GM19238 (cell line): ENCODE data around the gene TRIM41.
"Not testable (repeated sequence)": the region's sequence is repeated elsewhere in the genome, so short reads cannot be mapped to it uniquely, and the experiment has no call there.

Source experiments
- DNase-seq: peaks from one replicate; pipeline ENCODE4 v3.0.0; 2011; ENCODE audit warnings: low spot score; ENCODE audit not compliant: insufficient read length

The TRIM41 gene

DNA sequence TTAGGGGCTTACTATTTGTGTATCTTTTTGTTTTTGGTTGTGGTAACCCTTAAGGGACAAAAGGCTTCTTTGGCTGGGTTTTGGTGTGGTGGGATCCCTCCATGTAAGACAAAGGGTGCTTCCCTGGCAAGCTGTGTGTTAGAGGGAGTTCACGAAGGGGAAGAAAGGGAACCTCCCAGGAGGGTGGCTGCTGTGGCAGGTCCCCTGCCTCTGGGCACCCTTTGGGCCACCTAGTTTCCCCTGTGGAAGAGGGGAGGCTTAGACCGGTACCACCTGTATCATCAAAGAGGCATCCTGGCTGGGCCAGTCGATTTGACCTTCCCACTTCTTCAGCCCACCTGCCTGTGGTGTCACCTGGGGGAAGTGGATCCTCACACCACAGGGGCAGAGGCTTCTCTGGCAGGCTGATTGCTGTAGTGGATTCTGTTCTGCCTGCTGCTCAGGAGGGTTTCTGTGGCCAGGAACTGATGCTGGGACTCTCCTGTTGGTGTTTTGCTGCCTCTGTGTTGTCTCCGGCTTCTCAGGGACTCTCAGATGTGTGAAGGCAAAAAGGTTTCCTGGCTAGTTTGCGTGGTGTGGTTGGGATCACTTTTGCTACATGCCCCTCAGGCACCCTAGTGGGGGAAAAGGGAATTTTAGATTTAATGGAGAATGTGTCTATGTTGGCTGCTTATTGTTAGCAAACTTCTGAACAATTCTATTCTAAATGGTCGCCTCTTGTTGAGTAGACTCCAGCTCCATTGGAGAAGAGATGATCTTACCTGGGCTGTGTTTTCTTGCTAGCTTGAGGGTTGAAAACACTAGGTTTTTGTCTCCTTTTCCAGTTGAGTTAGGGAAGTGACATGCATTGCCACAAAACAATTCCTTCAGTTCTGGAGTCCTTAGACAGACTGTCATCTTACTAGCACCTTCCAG lies 61.0 kb downstream of the TRIM41 start:
- not testable (repeated sequence) for DNase-seq
